Nephron progenitor cell (in vitro differentiated cells): ENCODE data around the gene CFAP61.

ENCODE experiments used
- DNase-seq: peaks from one replicate; pipeline ENCODE4 v3.0.0; 2021
- H3K27ac Mint-ChIP-seq: 2 replicates; pipeline ENCODE4 v1.8.0; 2021; ENCODE audit warnings: mild to moderate bottlenecking, moderate library complexity, mixed read lengths
- H3K27me3 Mint-ChIP-seq: 2 replicates; pipeline ENCODE4 v1.8.0; 2021; ENCODE audit warnings: mild to moderate bottlenecking, low read depth, mixed read lengths; ENCODE audit not compliant: poor library complexity
- H3K36me3 Mint-ChIP-seq: 2 replicates; pipeline ENCODE4 v1.8.0; 2021; ENCODE audit warnings: low read depth, mixed read lengths
- H3K4me1 Mint-ChIP-seq: 2 replicates; pipeline ENCODE4 v1.8.0; 2021; ENCODE audit warnings: mixed read lengths
- H3K4me3 Mint-ChIP-seq: 2 replicates; pipeline ENCODE4 v1.8.0; 2021; ENCODE audit warnings: mild to moderate bottlenecking, moderate library complexity, mixed read lengths
- H3K9me3 Mint-ChIP-seq: 2 replicates; pipeline ENCODE4 v1.8.0; 2021; ENCODE audit warnings: mild to moderate bottlenecking, moderate library complexity, mixed read lengths
- CTCF ChIP-seq: fragments of 200-600 bp; sonication (generic); IDR thresholded peaks from 2 replicates; pipeline ENCODE4 v1.5.0; 2021; ENCODE audit warnings: antibody characterized with exemption

CFAP61 gene

GRCh38 chr20:20365480-20366161 is 313.3 kb downstream of the CFAP61 start:
- Mint-ChIP-seq H3K4me1 (peaks cover 17% of the 10 kb centered on the region), H3K9me3 (no peaks in the 10 kb centered on the region), H3K27ac (no peak overlapping the region), H3K27me3 (peaks cover 89% of the 10 kb centered on the region), H3K36me3 (no peaks in the 10 kb centered on the region), H3K4me3 (no peak overlapping the region)
- no peak for TF ChIP-seq CTCF
- DNase-seq, result no peak

GRCh38 chr20:20366551-20366875 is 314.2 kb downstream of the CFAP61 start:
- Mint-ChIP-seq H3K4me3 (no peak overlapping the region), H3K36me3 (no peaks in the 10 kb centered on the region), H3K27ac (no peak overlapping the region), H3K27me3 (peaks cover 89% of the 10 kb centered on the region), H3K4me1 (peaks cover 17% of the 10 kb centered on the region), H3K9me3 (no peaks in the 10 kb centered on the region)
- DNase-seq, result no peak
- no peak for TF ChIP-seq CTCF

- Mint-ChIP-seq H3K9me3 (no peaks in the 10 kb centered on the region), H3K27ac (no peak overlapping the region), H3K36me3 (no peaks in the 10 kb centered on the region), H3K4me1 (peaks cover 17% of the 10 kb centered on the region), H3K4me3 (peak overlapping the region; percentile 67), H3K27me3 (peaks cover 89% of the 10 kb centered on the region)
- peak; percentile 43 for DNase-seq
- no peak for TF ChIP-seq CTCF
Measured at GRCh38 chr20:20366876-20367574, 314.7 kb downstream of the CFAP61 start.

- Mint-ChIP-seq H3K4me1 (peaks cover 13% of the 10 kb centered on the region), H3K36me3 (no peaks in the 10 kb centered on the region), H3K27ac (no peak within 1 kb of the TSS), H3K9me3 (no peaks in the 10 kb centered on the region), H3K4me3 (peak within 1 kb of the TSS; percentile 67), H3K27me3 (peaks cover 89% of the 10 kb centered on the region)
- TF ChIP-seq CTCF, result no peak
- peak; percentile 35 for DNase-seq
Measured at GRCh38 chr20:20367575-20368417, 315.5 kb downstream of the CFAP61 start, which contains the start of gene INSM1. INSM1 (plus strand) TSS chr20:20368104; CDS start chr20:20368268, 164 bp downstream.

GRCh38 chr20:20368418-20369249 is 316.3 kb downstream of the CFAP61 start:
- peaks cover 89% of the 10 kb centered on the region for H3K27me3 Mint-ChIP-seq
- H3K4me3 Mint-ChIP-seq, result no peak overlapping the region
- no peaks in the 10 kb centered on the region for H3K36me3 Mint-ChIP-seq

More at GRCh38 chr20:20368418-20369249, 316.3 kb downstream of the CFAP61 start:
- no peak overlapping the region for H3K27ac Mint-ChIP-seq
- no peak for TF ChIP-seq CTCF
- no peaks in the 10 kb centered on the region for H3K9me3 Mint-ChIP-seq
- DNase-seq, result peak; percentile 44
- peaks cover 7% of the 10 kb centered on the region for H3K4me1 Mint-ChIP-seq
